Astrocyte of the hippocampus (primary cell): Measurements from ENCODE around the gene SLC39A7.

Source experiments
- DNase-seq: peaks from one replicate; pipeline ENCODE4 v3.0.0; 2011; ENCODE audit warnings: low read depth, low spot score

Gene SLC39A7

DNA sequence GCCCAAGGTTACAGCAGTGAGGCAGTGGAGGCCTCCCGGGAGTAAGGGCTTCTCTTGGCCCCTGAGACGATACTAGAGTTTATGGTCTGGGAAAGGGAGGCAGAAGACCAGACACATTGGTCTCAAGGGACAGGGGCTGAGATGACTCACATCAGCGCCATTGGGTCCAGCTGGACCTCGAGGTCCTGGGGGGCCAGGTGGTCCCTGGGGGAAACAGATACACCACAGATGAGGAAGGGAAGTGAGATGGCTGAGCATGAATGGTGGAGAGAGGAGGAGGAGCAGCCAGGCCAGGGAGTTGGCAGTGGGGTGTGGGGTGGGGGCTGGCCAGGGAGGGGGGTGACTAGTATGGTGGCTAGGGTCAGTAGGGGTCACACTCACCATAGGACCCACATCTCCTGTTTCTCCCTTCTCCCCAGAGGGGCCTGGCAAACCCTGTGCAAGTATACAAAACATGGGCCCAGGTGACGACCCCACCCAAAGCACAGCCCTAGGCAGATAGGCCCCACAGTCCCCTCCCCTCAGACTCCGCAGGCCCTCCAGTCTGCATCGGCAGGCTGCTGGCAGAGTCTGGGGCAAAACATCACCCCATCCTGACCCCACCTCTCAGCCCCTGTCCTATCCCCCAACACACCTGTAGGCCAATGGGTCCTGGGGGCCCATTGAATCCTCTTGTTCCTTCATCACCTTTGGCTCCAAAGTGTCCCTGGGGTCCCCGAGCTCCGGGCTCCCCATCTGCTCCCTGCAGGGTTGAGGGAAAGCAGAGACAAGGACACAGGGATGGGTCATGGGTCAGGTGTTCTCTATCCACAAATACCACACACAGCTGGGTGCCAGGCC, 30.3 kb upstream of the SLC39A7 start:
- no peak for DNase-seq

DNA sequence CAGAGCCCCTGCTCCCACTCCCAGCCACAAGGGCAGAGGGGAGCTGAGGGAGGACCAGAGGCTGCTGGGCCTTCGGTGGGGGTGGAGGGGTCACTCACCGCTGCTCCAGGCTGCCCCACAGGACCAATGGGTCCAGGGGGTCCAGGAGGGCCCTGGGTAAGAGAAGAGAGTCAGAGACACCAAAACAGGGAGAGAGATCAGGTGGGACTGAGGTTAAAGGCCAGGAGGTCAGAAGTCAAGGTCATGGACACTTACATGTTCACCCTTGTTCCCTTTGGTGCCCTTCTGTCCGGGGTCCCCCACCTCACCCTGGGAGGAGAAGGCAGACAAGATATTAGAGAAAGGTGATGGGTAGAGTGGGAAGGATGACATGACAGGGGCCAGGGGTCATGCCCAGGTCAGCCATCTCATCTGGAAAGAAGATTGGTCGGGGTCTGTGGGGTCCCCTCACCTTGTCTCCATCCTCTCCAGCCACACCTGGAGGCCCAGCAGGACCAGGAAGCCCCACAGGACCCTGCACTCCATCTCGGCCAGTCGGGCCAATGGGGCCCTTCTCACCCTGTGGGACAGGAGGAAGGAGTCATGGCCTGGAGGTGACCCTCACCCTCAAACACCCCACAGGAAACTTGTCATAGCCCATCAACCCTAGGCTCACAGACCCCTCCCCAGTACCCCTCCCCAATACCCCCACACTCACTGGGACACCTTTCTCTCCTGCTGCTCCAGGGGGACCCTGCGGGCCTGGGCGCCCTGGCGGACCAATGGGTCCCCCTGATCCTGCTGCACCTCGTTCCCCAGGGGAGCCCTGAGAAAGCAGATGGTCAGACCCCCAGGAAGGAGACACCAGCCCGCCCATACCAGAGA, 29.4 kb upstream of the SLC39A7 start:
- DNase-seq: no peak

DNA sequence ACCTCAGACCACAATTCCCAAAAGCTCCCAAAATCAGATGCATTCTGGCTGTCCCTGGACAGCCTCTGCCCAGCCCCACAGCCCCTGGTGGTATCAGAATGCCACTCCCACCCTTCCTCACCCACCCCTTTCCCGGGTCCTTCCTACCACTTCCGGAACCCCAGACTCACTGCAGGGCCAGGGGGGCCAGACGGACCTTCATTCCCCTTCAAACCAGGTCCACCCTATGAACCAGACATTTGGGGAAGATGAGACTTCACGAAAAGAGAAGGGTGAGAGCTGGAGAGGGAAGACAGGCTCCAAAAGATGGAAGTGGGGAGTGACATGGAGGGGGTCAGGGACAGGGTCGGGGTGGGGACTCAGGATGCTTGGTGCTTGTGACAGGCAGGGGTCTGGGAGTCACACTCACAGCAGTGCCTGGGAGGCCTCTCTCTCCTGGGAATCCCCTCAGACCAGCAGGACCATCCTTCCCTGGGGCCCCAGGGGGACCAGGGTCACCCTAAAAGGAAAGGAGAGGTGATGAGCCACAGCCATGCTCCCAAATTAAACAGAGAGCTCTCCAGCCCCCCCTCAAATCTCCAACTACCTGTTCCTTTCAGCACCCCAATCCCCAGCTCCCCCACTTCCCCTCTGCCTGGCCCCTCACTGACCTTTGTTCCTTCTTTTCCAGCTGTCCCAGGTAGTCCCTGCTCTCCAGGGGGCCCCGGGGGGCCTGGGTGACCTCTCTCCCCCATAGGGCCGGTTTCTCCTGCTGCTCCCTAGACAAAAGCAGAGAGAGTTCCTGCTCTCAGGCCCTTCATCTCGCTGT, 28.6 kb upstream of the SLC39A7 start:
- no peak for DNase-seq

DNA sequence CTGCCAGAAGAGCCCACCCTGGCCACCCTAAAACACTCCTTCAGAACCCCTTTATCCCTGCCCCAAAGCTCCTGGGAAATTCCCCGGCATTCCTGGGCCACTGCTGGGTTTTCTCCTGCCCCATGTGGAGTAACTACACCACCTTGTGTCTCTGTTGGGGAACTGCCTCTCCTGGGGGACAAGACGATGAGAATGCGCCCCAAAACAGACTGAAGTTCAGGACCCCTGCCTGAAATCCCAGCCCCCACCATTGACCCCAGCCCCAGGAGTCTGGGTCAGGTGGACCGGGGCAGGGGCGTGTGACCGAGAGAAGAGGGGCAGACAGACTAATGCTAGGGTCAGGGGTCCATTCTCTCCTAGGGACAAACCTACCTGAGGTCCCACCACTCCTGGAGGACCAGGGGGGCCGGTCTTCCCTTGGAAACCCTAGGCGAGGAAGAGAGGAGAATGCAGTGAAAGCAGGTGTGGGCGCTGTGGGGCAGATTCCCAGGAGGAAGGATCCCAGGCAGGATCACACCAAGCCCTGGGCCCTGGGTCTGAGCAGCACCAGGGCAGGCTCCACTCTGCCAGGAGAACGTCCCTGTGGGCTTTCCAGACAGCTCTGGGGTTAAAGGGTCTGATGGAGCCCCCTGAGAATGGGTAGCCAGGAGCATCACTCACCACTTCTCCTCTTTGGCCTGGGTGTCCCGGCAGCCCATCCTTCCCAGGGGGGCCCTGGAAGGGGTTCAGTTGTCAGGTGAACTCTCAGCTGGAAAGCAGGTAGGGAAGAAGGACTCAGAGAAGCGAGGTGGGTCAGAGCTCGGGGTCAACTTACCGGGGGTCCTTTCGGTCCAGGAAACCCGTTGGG, 27.8 kb upstream of the SLC39A7 start:
- DNase-seq: peak; percentile 66

DNA sequence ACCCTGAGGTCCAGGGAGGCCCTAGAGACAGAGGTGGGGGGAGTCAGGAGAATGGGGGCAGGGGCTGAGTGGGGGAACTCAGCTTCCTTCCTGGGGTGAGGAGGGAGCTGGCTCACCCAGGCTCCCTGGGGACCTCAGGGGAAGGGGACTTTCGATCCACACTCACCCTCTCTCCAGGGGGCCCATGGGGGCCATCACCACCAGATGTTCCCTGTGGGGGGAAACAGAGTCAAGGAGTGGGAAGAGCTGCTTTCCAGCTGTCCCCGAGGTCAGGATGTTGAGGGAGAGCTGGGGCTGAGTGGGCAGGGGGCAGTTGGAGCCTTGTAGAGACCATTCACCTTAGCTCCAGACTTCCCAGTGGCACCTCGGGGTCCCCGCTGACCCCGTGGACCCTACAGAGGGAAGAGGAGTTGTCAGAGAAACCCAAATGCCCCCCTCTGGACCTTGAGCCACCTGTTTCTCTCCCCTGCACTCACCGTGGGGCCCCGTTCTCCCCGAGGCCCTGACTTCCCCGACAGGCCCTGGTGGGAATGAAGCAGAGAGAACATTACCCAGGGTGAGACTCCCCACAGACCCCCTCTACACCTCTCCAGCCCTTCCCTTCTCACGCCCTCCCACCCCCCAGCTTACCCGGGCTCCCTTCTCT, 27.0 kb upstream of the SLC39A7 start:
- no peak for DNase-seq

DNA sequence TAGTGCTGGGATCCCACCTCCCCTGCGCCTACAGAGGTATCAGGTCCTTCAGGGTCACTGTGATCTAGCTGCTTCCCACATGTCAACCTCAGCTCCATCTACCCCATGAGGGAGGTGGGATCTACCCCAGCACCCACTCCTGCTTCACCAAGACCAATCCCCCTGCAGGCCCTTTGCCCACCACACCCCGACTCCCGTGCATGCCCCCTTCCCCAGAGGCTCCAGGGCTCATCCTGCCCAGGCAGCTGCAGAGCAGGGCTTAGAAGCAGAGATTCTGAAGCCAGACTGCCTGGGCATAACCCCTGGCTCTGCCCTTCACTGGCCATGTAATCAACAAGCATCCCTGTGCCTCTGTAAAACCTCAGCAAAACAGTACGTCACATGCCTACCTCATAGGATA, 25.9 kb upstream of the SLC39A7 start:
- no peak for DNase-seq

DNA sequence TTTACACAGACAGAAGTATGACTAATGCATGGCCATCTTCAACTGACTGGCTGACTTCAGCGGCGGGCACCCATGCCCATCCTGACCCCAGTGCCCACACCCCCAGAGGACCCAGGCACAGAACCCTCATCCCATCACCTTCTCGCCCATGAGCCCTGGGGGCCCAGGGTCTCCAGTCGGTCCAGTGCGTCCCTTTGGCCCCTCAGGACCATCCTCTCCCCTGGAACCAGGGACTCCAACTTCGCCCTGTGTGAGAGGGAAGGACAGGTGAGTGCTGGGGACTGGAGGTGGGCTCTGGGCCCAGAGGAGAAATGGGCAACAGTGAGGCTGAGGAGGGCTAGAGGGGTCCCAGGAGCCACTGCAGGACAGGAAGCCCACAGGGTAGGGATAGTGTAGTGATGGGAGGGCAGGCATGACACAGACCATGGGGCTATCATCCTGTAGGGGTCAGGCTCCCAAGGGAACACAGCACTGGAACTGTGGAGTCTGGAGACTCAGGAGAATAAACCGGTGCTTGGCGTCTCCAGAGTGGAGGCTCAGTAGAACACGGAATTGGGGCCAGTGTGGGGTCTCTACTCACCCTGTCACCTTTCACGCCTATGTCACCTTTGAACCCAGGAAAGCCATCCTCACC, 25.1 kb upstream of the SLC39A7 start:
- no peak for DNase-seq

DNA sequence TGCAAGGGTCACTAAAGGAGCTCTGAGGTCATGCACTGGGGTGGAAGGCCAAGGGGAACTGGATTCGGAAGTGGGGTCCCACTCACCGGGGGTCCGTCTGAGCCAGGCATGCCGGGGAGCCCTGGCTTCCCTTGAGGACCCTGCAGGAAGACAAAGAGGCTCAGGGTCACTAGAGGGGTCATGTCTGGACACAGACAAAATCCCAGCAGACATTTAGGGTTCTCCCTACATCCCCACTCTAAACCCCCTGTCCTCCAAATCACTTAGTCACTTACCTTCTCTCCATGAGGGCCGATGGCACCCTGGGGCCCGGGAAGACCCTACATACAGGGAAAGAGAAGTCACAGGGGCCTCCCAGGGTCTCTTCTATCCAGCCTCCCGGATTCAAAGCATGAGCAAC, 23.8 kb upstream of the SLC39A7 start:
- DNase-seq: no peak

DNA sequence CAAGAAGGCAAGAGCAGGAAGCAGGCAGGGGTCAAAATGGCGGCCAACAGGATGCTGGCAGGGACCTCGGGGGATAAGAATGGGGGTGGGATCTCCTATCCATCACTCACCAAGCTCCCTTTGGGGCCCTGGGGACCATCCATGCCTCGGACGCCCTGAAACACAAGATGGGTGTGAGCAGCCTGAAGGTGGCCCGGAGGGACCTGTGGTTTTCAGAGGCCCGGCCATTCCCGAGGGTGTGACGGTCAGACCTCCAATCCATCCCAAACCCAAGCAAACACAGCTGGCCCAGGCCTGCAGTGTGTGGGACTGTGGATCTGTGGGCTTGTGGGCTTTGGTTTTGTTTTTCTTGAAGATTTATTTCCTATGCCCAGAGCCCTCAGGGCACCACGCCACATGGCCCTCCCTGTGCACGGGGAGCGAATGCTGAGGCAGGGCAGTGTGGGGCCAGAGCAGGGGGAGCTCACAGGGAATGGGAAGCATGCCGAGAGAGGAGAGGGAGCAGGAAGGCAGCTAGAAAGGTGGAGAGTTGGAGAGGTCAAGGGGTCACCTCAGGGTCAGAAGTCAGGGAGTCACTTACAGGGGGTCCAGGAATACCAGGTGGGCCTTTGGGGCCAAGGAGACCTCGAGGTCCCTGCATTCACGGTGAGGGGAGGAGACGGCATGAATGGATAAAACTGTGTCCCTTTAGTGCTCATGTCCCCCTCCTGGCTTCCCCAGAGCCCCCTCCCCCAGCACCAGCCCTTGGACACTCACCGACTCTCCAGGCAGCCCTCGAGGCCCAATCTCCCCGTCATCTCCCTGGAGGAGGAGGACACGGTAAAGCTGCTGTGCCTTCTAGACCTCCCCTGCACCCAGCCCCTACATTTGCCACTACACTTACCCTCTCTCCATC, 22.9 kb upstream of the SLC39A7 start:
- DNase-seq: no peak

DNA sequence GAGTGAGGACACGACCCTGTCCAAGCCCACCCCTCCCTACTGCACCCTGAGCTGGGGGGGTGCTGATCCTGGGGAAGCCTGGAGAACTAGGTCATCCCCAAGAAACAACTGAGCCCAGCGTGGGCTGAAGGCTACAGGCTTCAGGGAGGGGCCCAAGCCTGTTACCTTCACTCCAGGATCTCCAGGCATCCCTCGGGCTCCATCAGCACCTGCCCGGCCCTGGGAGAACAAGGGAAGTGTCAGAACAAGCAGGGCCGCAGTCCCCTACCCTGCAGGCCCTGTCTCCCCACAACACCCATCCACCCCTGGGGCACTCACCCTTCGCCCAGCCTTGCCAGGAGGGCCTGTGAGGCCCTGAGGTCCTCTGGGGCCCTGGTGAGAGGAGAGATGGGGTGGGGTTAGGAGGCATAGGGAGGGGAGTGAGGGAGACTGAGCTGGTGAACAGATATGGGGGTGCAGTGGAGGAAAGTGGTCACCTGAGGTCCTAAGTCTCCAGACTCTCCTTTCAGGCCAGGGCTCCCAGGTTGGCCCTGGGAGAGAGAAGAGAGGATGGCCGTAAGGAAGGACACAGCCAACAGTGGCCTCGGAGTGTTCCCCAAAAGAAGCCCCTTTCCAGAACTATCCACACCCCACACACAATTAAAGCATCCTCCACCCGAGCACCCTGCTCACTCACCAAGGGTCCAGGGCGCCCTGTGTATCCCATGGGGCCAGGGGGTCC, 21.8 kb upstream of the SLC39A7 start:
- DNase-seq: no peak

DNA sequence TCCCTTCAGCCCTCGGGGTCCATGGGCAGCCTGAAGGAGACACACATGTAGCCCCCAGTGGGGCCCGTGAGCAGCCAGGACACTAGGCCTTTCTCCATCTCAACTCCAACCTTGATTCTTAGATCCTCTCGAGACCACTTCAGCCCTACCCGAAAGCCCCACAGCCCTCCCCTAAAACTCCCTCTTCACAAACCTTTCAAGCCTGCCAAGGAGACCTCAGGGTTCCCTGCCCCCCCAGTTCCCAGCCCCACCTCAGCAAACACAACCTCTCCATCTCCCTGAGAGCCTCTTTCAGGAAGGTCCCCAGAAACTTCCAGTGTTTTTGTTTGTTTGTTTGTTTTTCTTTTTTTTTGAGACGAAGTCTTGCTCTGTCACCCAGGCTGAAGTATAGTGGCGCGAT, 19.5 kb upstream of the SLC39A7 start:
- no peak for DNase-seq

DNA sequence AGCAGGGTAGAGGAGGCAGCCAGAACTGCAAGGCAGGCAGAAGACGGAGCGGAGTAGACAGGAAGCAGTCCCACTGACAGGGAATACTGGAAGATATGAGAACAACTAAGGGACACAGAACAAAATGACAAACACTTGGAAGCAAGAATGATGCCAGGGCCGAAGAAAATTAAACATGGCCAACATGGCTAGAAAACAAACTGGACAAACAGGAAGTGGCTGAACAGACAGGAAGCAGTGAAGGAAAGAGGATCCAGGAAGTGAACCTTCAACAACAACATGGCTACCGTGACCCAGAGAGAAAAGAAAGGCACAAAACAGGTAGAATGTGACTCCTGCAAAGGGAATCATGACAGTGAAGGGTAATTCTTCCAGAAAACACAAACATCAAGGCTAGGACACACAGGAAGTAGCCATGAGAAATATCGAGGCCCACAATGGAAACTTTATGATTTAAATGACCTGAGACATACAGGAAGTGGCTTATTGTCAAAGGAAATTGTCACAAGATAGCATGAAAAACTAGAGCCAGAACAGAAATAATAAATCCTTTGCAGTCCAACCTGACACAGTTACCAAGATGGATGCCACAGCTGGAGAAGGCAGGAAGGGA, 17.5 kb upstream of the SLC39A7 start:
- DNase-seq: no peak

DNA sequence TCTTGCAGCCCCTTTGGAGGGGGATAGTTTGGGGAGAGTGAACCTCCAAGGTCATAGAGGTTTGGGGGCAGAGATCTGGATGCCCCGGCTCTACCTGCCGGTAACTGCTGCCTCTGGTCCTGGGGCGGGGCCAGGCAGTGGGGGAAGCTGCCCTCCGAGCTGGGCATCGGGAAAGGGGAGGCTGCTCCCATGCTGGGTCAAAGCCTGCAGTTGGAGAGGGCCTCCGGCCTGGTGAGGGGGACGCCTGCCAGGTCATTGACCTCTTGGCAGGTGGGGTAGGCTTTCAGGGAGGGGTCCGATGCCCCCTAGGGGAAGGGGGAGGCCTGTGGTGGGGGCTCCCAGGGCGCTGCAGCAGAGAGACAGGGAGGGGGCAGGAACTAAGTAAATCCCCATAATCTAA, 15.5 kb upstream of the SLC39A7 start:
- DNase-seq: no peak

DNA sequence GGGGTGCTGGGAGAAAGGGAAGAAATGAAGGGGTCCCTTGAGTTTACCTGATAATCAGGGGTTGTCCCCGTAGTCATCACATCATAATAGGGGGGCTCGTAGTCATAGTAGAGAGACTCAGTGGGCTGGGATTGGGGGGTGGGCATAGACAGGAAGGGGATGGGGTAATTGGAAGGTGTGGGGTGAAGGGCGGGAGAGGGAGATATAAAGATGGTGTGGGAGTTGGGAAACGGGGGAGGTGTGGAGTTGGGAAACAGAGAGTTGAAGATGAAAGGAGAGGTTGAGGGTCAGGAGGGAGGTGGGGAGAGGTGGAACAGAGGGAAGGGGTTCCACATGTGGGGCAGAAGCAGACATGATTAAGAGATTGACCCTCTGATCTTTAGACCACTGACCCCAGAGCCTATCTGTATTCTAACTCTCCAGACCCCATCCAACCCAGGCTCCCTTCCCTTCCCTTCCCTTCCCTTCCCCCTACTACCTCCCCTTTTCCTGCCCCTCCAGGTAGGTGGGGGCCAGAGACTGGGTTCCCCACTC, 14.9 kb upstream of the SLC39A7 start:
- no peak for DNase-seq

DNA sequence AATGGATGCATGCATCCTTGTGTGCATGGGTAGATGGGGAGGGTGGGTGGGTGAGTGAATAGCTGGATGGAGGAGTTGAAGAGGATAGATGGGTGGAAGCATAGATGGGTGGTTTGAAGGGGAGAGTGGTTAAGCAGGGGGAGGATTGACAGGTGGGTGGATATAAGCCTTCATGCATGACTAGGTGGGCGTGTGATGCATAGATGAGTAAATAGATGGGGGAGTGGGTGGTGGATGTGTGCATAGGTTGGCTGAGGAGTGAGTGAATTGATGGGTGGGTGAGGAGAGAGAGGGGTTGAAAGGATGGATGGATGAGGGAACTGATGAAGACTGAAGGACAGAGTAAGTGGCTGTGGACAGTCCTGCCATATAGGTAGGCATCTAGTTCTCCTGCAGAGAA, 12.9 kb upstream of the SLC39A7 start:
- no peak for DNase-seq

DNA sequence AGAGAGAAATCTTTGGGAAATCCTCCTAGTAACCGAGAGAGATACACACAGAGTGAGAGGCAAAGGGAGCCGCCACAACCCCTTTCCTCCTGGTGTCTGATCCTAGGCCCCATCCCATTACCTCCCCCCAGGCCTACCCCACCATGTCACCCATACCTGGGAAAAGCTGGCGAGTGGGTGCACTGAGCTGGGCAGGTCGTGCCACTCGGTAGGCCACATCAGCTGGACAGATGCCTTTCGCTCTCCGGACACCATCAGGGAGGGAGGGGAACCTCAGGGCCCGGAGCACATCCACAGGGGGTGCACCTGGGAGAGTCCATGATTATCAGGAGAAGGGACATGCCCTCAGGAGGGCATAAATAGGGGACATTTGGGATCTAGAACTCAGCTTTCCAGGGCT, 11.5 kb upstream of the SLC39A7 start:
- no peak for DNase-seq

DNA sequence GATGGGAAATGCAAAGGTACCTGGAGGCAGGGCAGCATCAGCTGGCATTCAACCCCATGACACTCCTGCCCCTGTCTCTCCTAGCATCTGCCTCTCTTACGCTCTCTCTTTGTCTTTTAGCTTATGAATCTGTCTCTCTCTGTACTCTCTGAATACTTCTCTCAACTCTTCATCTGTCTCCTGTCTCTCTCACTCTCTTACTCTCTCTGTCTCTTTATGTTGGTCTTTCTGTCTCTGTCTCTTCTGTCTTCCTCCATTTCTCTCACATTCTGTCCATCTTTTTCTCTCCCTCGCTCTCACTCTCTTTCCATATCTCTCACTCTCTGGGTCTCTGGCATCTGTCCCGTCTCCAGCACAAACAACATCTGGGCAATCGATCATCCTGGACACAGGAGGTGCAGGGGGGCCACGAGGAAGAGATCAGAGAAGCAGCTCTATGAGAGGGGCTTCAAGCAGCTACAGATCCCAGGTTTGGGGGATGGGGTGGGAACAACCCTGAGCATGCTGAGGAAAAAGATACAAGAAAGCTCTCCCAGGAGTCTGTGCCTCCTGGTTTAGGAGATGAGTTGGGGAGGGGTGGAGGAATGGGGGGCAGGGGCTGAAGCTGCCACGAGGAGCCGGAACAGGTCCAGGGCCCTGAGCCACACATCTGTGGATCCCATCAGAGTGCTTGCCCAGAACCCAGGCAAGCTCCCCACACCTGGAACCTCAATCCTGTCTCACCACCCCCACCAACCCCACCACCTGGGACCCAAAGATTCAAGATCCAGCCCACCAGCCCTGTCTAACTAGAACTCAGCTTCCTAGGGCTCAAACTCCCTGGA, 10.8 kb upstream of the SLC39A7 start:
- DNase-seq: no peak
